Activated CD4-positive, alpha-beta T cell treated with anti-CD3 and anti-CD28 coated beads for 48 hours (primary cell): ENCODE results near the gene FGF1.

ENCODE experiments used
- DNase-seq: peaks from one replicate; pipeline ENCODE4 v3.0.0-alpha.2; 2020

The FGF1 gene

GRCh38 chr5:142685418-142686209 is at the start of gene FGF1:
FGF1 (minus strand) TSS chr5:142686090; CDS start chr5:142614127, 71,963 bp downstream.
- no peak for DNase-seq

DNA sequence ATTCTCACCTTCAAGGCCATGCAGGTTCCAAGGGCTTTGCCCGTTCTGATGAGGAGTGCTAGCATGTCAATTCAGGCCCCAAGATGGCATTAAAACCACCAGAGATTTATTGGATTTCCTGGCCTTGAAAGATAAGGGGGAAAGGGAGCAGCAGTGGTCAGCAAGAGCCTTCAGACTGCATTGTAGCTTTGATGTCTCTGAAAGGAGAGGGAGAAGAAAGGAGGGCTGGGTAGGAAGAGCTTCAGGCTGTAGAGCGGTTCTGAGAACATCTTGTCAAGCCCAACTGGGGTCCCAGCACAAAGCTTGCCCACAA is 41.8 kb upstream of the FGF1 start:
- DNase-seq: no peak

DNA sequence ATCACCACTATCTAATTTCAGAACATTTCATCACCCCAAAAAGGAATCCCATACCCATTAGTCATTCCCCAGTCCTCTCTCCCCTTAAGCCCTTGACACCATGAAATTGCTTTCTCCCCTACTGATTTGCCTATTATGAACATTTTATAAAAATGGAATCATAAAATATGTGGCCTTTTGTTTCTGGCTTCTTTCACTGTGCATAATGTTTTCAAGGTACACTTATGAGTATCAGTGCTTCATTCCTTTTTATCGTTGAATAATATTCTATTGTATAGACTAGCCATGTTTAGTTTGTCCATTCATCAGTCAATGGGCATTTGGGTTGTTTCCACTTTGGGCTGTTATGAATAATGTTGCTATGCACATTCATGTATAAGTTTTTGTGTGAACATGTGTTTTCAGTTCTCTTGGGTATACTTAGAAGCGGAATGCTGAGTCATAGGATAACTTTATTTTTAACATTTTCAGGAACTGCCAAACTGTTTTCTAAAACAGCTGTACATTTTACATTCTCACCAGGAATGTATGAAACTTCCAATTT is 40.4 kb upstream of the FGF1 start:
- no peak for DNase-seq

DNA sequence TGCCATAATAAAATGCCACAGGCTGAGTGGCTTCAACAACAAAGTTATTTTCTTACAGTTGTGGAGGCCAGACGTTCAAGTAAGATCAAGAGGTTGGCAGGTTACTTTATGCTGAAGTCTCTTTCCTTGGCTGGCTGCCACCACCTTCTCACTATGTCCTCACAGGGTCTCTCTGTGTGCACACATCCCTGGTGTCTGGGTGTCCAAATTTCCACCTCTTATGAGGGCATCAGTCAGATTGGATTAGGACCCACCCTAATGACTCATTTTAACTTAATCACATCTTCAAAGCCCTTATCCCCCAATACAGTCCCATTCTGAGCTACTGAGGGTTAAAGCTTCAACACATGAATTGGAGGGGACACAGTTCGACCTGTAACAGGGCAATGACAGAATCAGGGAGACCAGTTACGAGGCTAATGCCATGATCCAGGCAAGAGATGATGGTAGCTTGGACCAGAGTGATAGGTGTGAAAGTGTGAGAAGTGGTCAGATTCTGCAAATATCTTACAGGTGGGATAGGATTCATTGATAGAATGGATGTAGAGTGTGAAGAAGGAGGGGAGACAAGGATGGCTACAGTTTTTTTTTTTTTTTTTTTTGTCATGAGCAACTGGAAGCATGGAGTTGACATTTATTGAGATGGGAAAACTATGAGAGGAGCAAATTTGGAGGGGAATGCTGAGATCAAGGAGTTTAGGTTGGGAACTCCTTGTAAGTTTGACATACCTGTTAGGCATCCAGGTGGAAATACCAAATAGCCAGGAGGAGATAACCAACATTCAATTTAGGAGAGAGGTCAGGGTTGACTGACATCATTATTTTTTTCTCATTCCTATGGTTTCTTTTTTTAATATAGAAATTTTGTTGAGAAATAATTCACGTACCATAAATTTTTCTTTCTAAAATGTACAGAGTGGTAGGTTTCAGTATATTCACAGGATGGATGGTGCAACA is 39.6 kb upstream of the FGF1 start:
- DNase-seq: no peak

DNA sequence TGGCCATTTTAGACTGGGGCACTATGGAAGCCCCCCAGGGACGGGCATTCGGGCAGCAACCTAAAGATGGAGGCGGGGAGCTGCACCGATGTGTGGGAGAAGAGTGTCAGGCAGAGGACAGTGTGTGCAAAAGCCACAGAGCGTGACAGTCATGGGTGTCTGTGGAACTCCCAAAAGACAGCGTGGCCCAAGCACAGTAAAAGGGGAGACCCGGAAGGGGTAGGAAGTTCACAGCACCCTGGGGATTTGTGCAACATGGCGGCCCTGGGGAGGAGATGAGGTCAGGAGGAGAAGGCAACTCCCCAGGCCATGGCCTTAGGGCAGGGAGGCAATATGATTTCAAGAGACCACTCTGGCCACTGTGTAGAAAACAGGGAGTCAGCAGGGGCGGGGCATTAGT is 38.9 kb upstream of the FGF1 start:
- no peak for DNase-seq

- DNase-seq: no peak
Measured at GRCh38 chr5:142722896-142723295, 37.0 kb upstream of the FGF1 start.

DNA sequence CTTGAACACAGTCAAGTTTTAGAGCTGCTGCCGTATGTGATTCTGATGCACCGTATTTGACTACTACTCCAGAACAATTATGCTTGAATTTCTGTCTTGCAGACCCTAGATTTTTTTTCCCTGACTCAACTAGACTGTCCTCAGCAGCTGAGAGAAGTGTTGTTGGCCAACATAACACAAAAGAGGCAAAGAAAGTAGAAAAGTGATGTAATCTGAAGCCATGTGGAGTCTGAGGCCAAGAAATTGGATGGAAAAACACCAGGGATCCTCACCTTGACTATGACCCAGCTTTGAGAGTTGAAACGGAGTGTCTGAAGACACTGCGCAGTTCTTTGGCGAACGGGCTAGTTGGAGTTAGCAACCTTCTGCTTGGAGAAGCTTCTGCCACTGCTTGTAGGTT is 36.3 kb upstream of the FGF1 start:
- no peak for DNase-seq

DNA sequence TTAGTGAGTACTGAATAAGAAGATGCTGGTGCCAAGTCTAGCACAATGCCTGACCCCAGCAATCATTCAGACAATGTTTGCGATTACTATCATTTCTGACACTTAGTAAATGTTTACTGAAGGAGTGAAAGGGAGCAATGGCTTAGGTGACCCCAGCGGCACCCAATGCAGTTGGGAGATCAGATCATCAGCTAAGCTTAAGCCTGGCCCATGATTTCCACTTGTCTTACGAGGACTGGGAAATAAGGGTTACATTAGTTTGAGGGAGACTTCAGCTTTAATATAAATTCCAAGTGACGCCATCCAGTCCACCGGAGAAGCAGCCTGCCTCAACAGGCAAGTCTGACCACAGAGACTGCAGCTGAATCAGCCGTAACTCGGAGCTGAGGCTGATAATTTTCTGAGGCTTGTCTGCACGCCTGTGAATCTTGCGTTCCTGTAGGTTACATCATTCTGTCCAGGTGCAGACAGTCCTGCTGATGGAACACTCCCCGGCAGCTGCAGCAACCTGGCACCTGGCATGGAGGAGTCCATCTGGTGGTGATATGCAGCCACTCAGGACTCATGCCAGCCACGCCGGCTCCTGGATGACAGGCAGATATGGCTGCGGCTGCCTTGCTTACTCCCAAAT is 34.9 kb upstream of the FGF1 start:
- DNase-seq: no peak

DNA sequence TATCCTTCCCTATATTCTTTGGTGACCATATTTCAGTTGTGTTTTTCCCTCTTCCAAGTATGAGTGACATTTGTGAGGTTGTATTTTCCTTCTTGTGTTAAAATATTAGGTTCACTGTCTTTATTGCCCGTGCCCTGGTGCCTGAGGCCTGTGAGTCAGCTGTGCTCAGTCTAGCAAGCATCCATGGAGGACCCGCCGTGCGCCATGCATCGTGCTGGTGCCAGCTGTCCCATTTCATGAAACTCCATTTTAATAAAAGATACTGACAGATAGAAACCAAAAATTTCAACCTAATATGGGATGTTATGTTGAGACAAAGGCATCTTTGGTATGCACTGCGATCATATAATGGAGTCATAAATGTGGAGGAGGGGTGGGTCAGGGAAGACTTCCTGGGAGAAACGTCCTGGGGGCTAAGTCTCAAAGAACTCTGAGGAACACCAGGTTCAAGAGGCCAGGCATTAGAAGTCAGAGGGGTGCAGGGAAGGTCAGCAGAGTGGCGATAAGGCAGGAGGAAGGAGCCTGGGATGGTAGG is 34.0 kb upstream of the FGF1 start:
- DNase-seq: no peak

DNA sequence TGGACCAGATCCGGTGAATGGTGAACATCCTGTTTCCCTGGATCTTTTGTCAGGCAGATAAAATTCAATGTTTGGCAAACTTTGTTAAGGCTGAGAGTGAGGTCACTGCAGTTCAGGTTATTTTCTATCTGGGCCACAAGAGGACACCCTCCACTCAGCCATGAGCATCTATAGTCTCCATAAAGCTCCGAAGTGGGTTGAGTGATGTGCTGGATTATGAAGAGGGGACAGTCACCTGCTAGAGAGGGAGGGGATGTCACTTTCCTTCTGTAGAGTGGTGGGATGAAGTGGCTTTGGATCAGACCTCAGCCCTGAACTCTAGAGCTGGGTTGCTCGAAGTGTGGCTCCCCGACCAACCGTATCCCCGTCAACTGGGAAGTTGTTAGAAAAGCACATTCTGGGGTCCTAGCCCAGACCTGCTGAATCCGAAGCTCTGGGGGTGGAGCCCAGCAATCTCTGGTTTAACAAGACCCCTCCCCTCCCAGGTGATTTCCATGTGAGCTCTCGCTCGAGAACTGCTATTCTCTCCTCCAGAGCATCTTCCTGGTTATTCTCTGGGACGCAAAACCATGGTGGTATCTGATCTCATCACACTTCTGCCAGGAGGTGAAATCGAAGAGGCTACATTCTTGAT is 31.8 kb upstream of the FGF1 start:
- peak; percentile 9 for DNase-seq

GRCh38 chr5:142716963-142717362 is 31.1 kb upstream of the FGF1 start:
- DNase-seq: peak; percentile 59

- DNase-seq: no peak
Measured at GRCh38 chr5:142715291-142715690, 29.4 kb upstream of the FGF1 start.

GRCh38 chr5:142713121-142713706 is 27.3 kb upstream of the FGF1 start:
- peak; percentile 91 for DNase-seq

DNA sequence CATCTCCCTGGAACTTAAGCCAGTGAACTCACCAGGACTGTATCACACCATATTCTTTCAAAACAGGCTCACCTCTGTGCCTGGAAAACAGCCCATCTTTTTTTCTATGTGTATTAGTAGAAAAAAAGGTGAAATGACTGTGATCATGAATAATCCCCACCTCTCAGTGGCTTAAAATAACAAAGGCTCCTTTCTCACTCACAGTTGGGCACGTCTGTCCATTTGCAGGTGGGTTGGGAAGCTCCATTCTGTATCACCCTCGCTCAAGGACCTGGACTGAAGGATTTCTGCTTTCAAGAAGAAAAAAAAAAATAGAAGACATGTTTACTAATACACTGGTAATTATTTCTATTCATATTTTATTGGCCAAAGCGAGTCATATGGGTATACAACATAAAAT is 17.3 kb upstream of the FGF1 start:
- no peak for DNase-seq

DNA sequence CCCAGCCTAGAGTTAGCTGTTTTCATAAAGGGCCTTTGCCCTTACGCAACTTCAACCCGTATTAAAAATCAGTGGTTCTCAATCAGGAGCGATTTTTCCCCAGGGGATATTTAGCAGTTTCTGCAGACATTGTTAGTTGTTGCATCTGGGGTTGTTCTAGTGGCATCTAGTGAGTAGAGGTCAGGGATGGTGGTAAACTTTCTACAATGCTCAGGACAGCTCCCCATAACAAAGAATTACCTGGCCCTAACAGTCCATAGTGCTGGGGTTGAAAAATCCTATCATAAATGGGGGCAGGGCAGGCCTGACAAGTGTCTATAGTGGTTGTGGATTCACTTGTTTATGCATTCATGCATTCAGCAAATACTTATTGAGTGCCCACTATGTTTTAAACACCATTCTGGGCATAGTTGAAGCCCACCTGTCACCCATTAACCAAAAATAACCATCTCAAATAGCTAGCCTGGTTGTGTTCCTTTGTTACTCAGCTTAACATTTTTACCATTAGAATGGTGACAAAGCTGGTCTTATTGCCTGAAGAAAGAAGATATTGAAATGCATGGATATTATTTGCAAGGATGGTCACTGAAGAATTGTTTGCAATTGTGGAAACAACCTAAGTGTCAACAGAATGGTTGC is 15.9 kb upstream of the FGF1 start:
- DNase-seq: no peak

- DNase-seq: no peak
Measured at GRCh38 chr5:142700566-142700965, 14.7 kb upstream of the FGF1 start.

DNA sequence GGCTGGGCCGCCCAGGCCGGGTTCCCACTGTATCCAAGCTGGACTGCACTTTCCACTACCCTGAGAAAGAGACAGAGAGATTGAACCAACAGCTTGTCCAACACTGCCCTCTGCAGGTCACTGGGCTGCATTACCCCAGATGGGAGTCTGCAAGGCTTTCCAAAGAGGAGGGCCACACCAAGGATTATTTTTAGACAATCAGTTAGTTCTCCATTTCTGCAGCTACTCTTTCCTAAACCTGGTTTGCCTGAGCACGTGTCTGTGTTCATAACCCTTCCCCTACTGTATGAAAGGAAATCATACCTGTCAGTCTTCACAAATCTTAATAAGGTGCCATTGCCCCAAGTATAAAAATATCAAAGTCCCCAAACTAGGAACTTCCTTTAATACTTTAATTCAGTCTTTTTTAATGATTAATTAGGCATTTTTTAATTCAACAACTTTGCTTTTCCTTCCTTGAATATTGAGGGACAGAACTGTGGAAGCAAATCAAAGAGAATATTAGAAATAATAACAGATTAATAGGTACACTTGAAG is 13.4 kb upstream of the FGF1 start:
- peak; percentile 87 for DNase-seq

DNA sequence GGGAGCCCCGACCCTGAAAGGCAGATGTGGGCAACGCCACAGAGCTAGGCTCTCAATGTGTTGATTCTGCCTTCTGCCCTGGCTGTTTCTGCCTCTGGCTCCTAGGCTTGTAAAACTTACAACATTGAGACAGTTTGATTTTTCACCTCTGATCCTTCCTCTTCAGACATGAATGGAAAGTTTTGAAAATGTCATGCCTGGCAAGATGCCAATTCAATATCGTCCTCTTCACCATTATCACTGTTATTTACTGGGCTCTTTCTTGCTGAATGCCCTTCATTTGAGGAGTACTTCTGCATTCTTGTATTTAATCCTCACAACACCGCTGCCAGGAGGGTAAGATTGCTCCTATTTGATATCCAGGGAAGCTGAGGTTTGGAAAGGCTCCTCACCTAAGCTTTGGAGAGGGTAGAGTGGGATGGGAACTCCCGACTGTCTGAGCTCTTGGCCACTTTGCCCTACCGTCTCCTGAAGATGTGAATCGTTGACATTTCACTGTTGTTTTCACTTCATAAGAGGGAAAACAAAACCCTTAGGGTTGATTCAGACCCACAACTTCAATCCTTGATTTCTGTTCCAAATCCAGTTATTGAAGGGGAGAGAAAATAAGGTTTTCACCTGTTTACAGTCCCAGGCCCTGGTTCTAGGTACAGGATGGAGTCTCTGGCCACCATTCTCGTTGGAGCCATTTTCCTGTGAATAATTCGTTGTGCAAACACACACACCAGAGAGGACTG is 12.7 kb upstream of the FGF1 start:
- DNase-seq: no peak

DNA sequence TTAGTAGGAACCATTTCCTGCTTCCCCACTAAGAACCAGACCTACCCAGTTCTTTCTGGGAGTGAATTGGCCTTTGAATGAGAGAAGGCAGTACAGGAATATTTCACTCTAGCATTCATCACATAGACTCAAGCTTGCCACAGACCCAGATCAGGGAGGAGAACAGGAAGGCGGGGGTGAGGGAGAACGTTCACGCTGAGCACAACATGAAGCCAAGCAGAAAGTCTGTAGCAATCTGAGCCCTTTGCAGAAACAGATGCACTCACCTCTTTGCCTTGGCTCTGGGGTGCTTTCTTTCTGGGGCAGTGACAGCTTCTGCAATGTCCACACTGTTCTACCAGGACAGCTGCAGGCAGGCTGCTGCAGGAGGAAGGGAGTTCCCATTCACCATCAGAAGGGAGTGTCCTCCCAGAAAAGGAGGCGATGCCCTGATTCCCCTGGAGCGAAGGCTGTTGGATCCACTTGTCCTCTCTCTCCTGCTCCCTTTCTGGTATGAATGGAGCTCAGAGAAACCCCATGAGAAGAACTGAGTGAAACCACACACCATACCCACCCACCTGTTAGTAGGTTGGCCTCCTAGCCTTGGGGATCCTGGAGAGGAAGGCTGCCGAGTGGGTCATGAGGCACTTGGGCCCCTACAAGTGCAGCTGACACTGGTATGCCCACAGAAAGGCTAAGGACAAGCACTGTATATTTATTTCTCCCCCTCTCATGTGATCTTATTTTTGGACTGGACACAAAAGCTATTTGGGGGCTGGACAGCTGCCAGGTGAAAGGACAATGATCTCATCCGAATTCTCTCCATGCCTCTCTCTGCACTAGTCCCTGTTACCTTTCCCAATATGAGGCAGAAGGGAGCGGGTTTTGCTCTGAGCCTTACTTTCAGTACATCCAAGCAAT is 11.7 kb upstream of the FGF1 start:
- DNase-seq: no peak

DNA sequence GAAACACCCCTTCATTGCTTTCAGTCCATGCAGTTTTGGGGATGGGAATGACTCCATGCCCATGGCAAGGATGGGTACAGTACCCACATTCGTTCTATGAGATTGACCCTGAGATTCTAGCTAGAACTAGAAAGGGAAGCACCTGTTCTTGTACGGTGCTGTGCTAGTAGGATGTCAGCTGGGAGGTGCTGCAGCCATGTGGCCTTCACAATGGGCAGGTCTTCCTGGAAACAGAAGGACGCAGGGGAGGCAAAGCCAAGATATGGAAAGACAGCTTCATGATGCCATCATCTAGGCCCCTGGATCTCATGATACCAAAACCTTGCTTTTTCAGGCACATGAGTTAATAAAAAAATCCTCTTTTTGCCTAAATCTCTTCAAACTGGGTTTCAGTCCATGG is 10.5 kb upstream of the FGF1 start:
- no peak for DNase-seq
